ENCODE results near the gene TNS3.

The TNS3 gene

DNA sequence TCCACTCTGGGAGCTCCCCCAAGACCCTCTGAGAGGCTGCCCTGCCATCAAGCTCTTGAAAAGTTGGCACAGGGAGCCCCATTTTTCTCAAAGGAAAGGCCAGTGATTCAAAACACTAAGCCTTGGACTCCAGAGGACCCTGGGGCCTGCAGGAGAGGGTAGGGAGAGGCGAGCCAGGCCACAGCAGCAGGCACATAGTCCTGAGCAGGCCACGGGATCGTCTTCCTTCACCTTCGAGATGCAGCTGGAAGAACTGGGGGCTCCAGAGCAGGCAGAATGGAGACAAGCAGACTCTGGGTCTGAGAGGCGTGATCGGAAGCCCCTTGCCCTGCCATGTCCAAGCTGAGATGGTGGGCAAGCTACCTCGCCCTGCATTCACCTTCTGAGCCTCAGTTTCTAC lies 13.9 kb downstream of the TNS3 start:
- H3K4me3 ChIP-seq (ENCODE audit: low read depth, low read length), result no peak overlapping the region
- TF ChIP-seq, protein P1, sequence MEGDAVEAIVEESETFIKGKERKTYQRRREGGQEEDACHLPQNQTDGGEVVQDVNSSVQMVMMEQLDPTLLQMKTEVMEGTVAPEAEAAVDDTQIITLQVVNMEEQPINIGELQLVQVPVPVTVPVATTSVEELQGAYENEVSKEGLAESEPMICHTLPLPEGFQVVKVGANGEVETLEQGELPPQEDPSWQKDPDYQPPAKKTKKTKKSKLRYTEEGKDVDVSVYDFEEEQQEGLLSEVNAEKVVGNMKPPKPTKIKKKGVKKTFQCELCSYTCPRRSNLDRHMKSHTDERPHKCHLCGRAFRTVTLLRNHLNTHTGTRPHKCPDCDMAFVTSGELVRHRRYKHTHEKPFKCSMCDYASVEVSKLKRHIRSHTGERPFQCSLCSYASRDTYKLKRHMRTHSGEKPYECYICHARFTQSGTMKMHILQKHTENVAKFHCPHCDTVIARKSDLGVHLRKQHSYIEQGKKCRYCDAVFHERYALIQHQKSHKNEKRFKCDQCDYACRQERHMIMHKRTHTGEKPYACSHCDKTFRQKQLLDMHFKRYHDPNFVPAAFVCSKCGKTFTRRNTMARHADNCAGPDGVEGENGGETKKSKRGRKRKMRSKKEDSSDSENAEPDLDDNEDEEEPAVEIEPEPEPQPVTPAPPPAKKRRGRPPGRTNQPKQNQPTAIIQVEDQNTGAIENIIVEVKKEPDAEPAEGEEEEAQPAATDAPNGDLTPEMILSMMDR (IDR thresholded peaks at IDR 0.05; ENCODE audit: borderline replicate concordance, insufficient read depth, low read depth, low read length), result no peak

DNA sequence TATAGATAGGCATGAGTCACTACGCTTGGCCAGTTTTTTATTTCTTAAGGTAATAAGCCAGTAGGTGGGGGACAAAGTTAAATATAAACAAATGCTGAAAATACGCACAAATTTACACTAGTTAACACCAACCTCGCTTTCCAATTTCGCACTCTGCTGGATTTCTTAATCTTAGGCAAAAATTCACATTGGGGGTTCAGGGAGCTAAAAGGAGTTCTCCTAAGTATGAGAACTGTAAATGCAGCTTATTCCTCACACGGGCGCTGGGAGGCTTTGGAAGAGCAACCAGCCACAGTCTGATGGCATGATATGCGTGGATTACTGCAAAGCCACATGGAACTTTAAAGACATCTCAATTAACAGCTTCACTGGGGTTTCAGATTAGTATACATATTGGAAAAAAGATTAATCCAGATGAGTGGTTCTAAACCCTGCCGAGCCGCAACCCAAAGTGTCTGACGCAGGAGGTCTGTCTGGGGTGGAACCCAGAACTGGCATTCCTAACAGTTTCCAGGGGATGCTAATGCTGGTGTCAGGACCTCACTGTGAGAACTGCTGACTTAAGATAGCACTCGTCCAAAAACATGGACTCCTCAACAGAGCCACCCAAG lies 16.2 kb downstream of the TNS3 start:
- no peak overlapping the region for H3K4me3 ChIP-seq (ENCODE audit: low read depth, low read length)
- TF ChIP-seq, protein P1 (IDR thresholded peaks at IDR 0.05; ENCODE audit: borderline replicate concordance, insufficient read depth, low read depth, low read length), result no peak

DNA sequence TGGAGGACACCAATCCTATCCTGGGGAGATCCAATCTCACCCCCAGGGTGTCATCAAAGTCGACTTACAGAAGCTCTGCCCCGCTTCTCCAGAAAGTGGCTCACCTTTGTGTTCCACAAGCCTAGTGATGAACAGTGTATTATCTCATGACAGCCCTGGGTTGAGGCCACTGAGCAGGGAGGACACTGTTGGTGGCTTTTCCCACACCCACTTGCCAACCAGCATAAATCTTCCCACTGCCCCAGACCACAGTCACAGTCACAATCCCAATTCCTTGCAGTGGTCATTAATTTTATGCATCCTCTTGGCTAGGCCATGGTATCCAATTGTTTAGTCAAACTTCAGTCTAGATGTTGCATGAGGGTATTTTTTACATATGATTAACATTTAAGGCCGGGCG lies 18.4 kb downstream of the TNS3 start:
- TF ChIP-seq, protein P1 (IDR thresholded peaks at IDR 0.05; ENCODE audit: borderline replicate concordance, insufficient read depth, low read depth, low read length), result no peak
- no peak overlapping the region for H3K4me3 ChIP-seq (ENCODE audit: low read depth, low read length)

DNA sequence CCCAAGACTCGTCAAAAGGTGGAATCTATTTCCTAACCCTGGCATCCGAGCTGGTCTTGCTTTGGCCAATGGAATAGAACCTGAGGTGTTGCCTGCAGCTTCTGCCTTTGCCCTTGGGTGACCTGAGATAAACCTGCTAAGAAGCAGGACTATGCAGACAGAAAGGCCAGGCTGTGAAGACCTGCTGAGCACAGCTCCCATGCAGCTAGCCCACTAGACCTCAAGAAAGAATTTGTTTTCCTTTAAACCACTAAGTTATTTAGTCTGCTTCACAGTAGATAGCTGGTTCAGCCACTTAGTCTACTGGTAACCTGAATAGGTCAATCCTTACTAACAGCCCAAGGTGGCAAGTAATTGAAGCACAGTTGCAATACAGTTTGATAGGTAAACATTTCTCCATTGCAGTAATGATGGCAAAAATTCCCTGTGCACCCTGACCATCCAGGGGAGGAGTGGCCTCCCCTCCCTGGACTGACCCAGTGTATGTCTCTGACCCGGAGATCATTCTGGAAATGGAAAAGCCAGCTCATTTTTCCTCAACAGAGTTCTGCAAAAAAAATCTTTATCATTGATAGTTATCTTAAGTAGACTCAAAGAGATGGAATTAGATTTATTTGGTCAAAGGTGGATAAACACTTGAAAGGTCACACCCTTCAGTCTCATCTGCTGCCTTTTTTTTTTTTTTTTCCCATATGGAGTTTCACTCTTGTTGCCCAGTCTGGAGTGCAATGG lies 20.0 kb downstream of the TNS3 start:
- TF ChIP-seq, protein P1 (IDR thresholded peaks at IDR 0.05; ENCODE audit: borderline replicate concordance, insufficient read depth, low read depth, low read length), result no peak
- H3K4me3 ChIP-seq (ENCODE audit: low read depth, low read length), result no peak overlapping the region

DNA sequence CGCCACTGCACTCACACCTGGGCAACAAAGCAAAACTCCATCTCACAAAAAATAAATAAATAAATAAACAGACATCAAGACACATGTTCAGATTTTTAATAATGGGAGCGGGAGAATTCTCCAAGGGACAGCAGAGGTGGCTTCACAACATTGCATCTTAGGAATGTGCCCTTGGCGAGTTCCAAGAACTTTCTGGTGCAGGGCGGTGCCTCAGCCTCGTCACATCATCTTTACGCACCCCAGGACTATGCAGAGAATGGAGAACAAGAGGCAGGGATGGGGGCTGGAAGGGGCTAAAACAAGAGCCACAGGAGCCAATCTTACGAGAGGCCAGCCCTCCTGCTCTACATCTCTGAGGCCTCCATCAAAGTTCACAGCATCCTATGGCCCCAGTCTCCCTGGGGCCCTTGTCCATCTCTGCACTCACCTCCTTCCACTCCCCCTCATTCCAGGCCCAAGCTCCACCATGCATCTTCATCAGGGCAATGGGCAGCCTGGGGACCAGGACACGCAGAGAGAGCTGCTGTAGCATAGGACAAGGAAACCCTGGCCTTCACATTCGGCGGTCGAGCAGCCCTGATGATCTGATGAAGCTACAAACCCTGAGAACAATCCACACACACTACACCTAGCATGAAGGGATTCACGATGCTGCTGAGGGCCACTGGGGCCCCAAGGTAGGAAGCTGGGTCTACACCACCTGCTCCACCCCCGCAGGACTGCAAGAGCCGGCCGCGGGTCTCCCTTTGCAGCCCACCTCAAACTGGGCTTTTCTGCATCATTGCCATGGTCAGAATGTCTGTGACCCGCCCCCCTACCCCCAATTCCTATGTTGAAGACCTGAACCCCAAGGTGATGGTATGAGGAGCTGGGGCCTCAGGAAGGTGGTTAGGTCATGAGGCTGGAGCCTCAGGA lies 22.3 kb downstream of the TNS3 start:
- TF ChIP-seq, protein P1 (IDR thresholded peaks at IDR 0.05; ENCODE audit: borderline replicate concordance, insufficient read depth, low read depth, low read length), result no peak
- no peak overlapping the region for H3K4me3 ChIP-seq (ENCODE audit: low read depth, low read length)

DNA sequence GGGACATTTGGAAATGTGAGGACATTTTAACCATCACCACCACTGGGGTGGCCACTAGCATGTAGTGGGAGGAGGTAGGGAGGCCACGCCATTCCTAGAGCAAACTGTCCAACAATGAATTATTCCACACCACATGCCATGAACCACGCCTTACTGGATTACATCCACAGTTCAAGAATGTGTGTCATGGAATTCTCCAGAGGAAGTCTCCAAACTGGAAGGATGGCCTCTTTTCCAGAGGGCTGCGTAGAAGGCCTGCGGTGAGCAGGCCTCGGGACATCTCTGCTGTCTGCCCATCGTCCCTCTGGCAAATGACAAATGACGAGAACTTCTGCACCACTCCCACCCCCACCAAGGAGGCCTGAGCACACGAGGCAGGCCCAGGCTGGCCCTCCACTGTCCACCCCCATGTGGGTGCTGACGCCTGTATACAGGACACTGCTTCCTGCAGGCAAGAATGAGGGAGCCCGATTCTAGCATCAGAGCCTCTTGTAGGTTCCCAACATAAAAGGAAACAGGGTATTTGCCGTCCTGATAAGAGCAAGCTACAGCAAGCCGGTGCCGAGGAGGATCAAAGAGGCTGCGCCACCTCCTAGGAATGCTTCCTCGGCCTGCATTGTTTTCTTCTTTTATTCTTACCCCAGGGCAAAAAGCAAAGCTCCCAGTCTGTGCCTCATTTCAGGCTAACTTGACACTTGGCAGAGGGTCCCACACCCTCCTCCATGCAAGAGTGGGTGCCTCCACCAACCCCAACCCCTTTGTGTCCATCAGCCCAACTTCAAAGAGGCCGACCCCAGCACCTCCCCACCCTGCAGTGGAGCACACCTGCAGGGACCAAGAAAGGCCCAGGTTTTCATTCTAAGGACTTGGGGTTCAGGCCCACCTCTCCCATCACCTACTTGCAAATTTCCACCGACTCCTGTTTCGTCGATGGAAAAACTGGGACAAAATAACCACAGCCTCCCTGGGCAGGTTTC lies 23.9 kb downstream of the TNS3 start:
- TF ChIP-seq, protein P1 (IDR thresholded peaks at IDR 0.05; ENCODE audit: borderline replicate concordance, insufficient read depth, low read depth, low read length), result no peak
- H3K4me3 ChIP-seq (ENCODE audit: low read depth, low read length), result no peak overlapping the region

All from GM12875 (cell line).